Raji (cell line): ENCODE data around the gene ARSB.

Experiments used
- POLR2A ChIP-seq: IDR thresholded peaks from 2 replicates; pipeline ENCODE4 v1.6.1; 2011; ENCODE audit warnings: low read depth, low read length, control low read depth; ENCODE audit not compliant: insufficient read depth

The ARSB gene

GRCh38 chr5:78926252-78926651 is 58.9 kb downstream of the ARSB start:
- no peak for TF ChIP-seq POLR2A

GRCh38 chr5:78925129-78925876 is 59.8 kb downstream of the ARSB start:
- no peak for TF ChIP-seq POLR2A

GRCh38 chr5:78923622-78923970 is 61.5 kb downstream of the ARSB start:
- TF ChIP-seq POLR2A, result no peak

- no peak for TF ChIP-seq POLR2A
Measured at GRCh38 chr5:78922879-78923621, 62.1 kb downstream of the ARSB start.

GRCh38 chr5:78920604-78921003 is 64.5 kb downstream of the ARSB start:
- no peak for TF ChIP-seq POLR2A

- no peak for TF ChIP-seq POLR2A
Measured at GRCh38 chr5:78919796-78920195, 65.3 kb downstream of the ARSB start.

- no peak for TF ChIP-seq POLR2A
Measured at GRCh38 chr5:78916044-78916443, 69.1 kb downstream of the ARSB start.

- TF ChIP-seq POLR2A, result no peak
Measured at GRCh38 chr5:78915170-78915569, 69.9 kb downstream of the ARSB start.

GRCh38 chr5:78912811-78913210 is 72.3 kb downstream of the ARSB start:
- TF ChIP-seq POLR2A, result no peak

GRCh38 chr5:78912085-78912771 is 72.9 kb downstream of the ARSB start:
- TF ChIP-seq POLR2A, result no peak

- TF ChIP-seq POLR2A, result no peak
Measured at GRCh38 chr5:78908173-78909061, 76.7 kb downstream of the ARSB start.

GRCh38 chr5:78907255-78907891 is 77.7 kb downstream of the ARSB start:
- no peak for TF ChIP-seq POLR2A

- no peak for TF ChIP-seq POLR2A
Measured at GRCh38 chr5:78905084-78905938, 79.8 kb downstream of the ARSB start.

GRCh38 chr5:78903861-78904260 is 81.2 kb downstream of the ARSB start:
- TF ChIP-seq POLR2A, result no peak
